ENCODE results near the gene ATP9A.

Gene ATP9A

GRCh38 chr20:51597389-51598231 lies 170.6 kb downstream of the ATP9A start:
- DNase-seq (ENCODE audit: low read depth) = no peak
- TF ChIP-seq, protein P1, sequence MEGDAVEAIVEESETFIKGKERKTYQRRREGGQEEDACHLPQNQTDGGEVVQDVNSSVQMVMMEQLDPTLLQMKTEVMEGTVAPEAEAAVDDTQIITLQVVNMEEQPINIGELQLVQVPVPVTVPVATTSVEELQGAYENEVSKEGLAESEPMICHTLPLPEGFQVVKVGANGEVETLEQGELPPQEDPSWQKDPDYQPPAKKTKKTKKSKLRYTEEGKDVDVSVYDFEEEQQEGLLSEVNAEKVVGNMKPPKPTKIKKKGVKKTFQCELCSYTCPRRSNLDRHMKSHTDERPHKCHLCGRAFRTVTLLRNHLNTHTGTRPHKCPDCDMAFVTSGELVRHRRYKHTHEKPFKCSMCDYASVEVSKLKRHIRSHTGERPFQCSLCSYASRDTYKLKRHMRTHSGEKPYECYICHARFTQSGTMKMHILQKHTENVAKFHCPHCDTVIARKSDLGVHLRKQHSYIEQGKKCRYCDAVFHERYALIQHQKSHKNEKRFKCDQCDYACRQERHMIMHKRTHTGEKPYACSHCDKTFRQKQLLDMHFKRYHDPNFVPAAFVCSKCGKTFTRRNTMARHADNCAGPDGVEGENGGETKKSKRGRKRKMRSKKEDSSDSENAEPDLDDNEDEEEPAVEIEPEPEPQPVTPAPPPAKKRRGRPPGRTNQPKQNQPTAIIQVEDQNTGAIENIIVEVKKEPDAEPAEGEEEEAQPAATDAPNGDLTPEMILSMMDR (IDR thresholded peaks at IDR 0.05; ENCODE audit: insufficient read depth, low read depth, low read length, missing control alignments) = no peak

GRCh38 chr20:51596668-51597388 lies 171.4 kb downstream of the ATP9A start:
- DNase-seq (ENCODE audit: low read depth) = no peak
- TF ChIP-seq, protein P1 (IDR thresholded peaks at IDR 0.05; ENCODE audit: insufficient read depth, low read depth, low read length, missing control alignments) = no peak
- no peak overlapping the region for H3K4me3 ChIP-seq (ENCODE audit: low read length)

More at GRCh38 chr20:51597389-51598231, 170.6 kb downstream of the ATP9A start:
- no peak overlapping the region for H3K4me3 ChIP-seq (ENCODE audit: low read length)

GRCh38 chr20:51595744-51596143 lies 172.4 kb downstream of the ATP9A start:
- no peak overlapping the region for H3K4me3 ChIP-seq (ENCODE audit: low read length)
- TF ChIP-seq, protein P1 (IDR thresholded peaks at IDR 0.05; ENCODE audit: insufficient read depth, low read depth, low read length, missing control alignments) = no peak
- DNase-seq (ENCODE audit: low read depth) = no peak

DNA sequence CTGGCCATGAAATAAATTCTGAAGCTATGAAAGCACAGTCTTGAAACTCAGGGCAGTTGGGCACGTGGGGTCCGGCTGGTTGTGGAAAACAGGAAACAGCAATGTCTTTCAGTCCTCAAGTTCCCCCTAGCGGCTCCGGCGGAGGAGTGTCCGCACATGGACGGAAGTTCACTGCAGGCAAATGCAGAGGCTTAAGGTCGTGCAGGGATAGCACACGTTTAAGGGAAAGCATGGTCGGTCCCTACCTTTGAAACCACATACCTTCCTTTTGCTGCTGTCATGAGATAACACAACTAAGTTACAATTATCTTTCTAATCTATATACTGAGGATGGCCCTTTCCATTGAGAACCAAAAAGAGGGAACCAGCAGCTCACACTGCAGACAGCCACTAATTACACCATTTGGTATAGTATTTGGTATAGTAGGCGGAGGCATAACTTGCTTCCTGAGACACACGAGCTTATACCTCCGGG lies 173.1 kb downstream of the ATP9A start:
- H3K4me3 ChIP-seq (ENCODE audit: low read length) = no peak overlapping the region
- TF ChIP-seq, protein P1 (IDR thresholded peaks at IDR 0.05; ENCODE audit: insufficient read depth, low read depth, low read length, missing control alignments) = peak; percentile 94
- peak; percentile 82 for DNase-seq (ENCODE audit: low read depth)

DNA sequence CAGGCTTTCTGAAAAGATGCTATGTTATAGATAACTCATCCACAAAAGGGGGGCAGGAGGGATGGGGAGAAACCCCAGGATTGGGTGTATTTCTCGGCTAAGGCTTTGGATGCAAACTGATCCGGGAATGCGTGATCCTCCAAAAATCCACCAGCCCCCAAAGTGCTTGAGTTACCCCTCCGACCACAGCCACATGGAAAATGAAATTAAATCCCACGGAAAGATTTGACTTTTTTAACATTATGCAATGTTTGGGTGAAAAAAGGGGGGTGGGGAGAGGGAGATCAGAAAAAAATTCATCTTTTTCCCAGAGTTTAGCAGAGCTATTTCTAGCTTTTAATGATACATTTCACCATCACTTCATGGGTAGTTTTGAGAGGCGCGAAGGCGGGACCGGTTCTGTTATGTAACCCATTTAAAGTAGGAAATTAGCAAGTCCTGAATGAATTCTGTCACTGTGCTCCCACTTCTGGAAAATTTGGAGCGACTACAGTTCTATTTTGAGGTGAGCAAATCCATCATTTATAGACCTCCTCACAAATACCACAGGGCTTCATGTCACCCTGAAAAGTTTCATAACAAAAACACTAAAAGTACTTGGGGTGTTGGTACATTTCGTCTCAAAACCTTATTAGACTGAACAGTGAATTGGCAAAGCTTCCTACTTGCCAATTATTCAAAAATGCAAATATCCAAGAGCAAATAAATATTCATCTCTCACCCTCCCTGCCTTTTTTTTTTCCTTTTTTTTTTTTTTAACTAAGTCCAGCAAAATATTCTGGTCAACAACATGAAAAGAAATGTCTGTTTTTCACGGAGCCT lies 173.7 kb downstream of the ATP9A start:
- TF ChIP-seq, protein P1 (IDR thresholded peaks at IDR 0.05; ENCODE audit: insufficient read depth, low read depth, low read length, missing control alignments) = no peak

GRCh38 chr20:51593584-51593983 lies 174.6 kb downstream of the ATP9A start:
- DNase-seq (ENCODE audit: low read depth) = no peak
- no peak overlapping the region for H3K4me3 ChIP-seq (ENCODE audit: low read length)
- TF ChIP-seq, protein P1 (IDR thresholded peaks at IDR 0.05; ENCODE audit: insufficient read depth, low read depth, low read length, missing control alignments) = no peak

More for the DNA sequence above, 173.7 kb downstream of the ATP9A start:
- DNase-seq (ENCODE audit: low read depth) = no peak
- no peak overlapping the region for H3K4me3 ChIP-seq (ENCODE audit: low read length)
